Cardiac muscle cell (in vitro differentiated cells and primary cell): ENCODE results near the gene UBE2H. TPM values are rescaled to one million over a fixed set of nuclear protein-coding genes. Genes with fewer than 3 reads are reported as not detected.

Experiments
- DNase-seq, 2 donors: peaks; one replicate each; pipeline versions ENCODE4 v3.0.0 to v3.0.0-alpha.2; 2010 to 2017; ENCODE audit warnings: low read depth in 1 of 2, low spot score in 1 of 2
- H3K27ac ChIP-seq: fragments of 200-600 bp; sonication (generic); 2 replicates; pipeline ENCODE4 v1.5.1; 2016
- H3K27me3 ChIP-seq: fragments of 200-600 bp; sonication (generic); 2 replicates; pipeline ENCODE4 v1.6.0; 2016; ENCODE audit warnings: control low read depth
- H3K36me3 ChIP-seq: fragments of 200-600 bp; sonication (generic); 2 replicates; pipeline ENCODE4 v1.5.1; 2016; ENCODE audit warnings: control low read depth
- H3K4me1 ChIP-seq: fragments of 200-600 bp; sonication (generic); 2 replicates; pipeline ENCODE4 v1.8.1; 2017; ENCODE audit warnings: low read depth, mild to moderate bottlenecking, mixed run types
- H3K4me3 ChIP-seq: fragments of 200-600 bp; sonication (generic); 2 replicates; pipeline ENCODE4 v1.5.1; 2016; ENCODE audit warnings: mild to moderate bottlenecking
- H3K9me3 ChIP-seq: fragments of 200-600 bp; sonication (generic); 2 replicates; pipeline ENCODE4 v1.5.1; 2017; ENCODE audit warnings: low read depth, mild to moderate bottlenecking, control low read depth
- polyA plus RNA-seq: library from polyadenylated mRNA; unstranded; fragments of >200 nt; fragmentation: Nextera tagmentation; extraction: Ambion mirVana; gene quantifications from 2 replicates; pipeline ENCODE4 v1.2.1, GENCODE V29; 2016
- total RNA-seq: library from RNA; depleted of rRNA; stranded (reverse); fragments of >200 nt; gene quantifications from 2 replicates; pipeline ENCODE4 v1.2.3, GENCODE V29; 2016
- TF ChIP-seq, protein P1 (sequence below): IDR thresholded peaks from 2 replicates; pipeline ENCODE4 v1.5.1; 2012; ENCODE audit warnings: low read depth, mild to moderate bottlenecking, low read length

Gene UBE2H
- total and polyA plus RNA-seq, 2 experiments from 2014 or later, result 140 to 409 TPM

DNA sequence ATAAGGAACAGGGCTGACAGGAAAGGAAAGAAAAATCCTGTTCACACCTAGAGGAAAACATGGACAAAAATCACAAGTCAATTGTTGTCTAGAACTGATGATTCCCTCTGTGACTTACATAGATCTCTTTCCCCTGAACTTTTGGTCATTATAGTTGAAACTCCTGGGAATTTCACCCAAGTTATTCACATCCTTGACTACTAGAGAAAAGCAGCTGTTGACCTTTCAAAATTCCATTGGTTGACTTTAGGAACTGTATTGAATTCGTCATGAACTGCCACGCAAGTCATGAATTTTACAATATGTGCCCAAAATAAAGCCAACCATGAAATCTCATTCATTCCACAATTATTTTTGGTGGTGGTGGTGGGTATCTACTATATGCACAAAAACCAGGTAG, 104.3 kb downstream of the UBE2H start:
- Histone ChIP-seq H3K36me3 (no peaks in the 10 kb centered on the region), H3K4me1 (peaks cover 8% of the 10 kb centered on the region), H3K27ac (no peak overlapping the region), H3K4me3 (no peak overlapping the region), H3K27me3 (no peaks in the 10 kb centered on the region), H3K9me3 (no peaks in the 10 kb centered on the region)
- no peak for DNase-seq
- TF ChIP-seq, protein P1, sequence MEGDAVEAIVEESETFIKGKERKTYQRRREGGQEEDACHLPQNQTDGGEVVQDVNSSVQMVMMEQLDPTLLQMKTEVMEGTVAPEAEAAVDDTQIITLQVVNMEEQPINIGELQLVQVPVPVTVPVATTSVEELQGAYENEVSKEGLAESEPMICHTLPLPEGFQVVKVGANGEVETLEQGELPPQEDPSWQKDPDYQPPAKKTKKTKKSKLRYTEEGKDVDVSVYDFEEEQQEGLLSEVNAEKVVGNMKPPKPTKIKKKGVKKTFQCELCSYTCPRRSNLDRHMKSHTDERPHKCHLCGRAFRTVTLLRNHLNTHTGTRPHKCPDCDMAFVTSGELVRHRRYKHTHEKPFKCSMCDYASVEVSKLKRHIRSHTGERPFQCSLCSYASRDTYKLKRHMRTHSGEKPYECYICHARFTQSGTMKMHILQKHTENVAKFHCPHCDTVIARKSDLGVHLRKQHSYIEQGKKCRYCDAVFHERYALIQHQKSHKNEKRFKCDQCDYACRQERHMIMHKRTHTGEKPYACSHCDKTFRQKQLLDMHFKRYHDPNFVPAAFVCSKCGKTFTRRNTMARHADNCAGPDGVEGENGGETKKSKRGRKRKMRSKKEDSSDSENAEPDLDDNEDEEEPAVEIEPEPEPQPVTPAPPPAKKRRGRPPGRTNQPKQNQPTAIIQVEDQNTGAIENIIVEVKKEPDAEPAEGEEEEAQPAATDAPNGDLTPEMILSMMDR, result no peak

DNA sequence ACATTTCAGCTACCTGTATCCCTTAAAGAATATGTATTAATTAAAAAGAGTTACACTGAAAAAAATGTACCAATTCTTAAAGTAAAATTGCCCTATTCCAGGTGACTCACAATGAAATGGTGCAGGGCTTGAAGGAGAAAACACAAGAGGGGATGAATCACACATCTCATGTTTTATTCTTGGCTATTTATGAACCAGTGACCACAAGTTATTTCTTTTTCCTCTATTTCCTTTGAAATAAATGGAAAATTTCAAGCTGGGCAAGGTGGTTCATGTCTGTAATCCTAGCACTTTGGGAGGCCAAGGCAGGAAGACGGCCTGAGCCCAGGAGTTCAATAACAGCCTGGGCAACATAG, 106.8 kb downstream of the UBE2H start:
- Histone ChIP-seq H3K27me3 (no peaks in the 10 kb centered on the region), H3K4me1 (peaks cover 8% of the 10 kb centered on the region), H3K9me3 (no peaks in the 10 kb centered on the region), H3K27ac (peak overlapping the region; percentile 56), H3K4me3 (no peak overlapping the region), H3K36me3 (no peaks in the 10 kb centered on the region)
- DNase-seq, result peak in 1 of 2 donors; percentile 55
- TF ChIP-seq, protein P1, result no peak

DNA sequence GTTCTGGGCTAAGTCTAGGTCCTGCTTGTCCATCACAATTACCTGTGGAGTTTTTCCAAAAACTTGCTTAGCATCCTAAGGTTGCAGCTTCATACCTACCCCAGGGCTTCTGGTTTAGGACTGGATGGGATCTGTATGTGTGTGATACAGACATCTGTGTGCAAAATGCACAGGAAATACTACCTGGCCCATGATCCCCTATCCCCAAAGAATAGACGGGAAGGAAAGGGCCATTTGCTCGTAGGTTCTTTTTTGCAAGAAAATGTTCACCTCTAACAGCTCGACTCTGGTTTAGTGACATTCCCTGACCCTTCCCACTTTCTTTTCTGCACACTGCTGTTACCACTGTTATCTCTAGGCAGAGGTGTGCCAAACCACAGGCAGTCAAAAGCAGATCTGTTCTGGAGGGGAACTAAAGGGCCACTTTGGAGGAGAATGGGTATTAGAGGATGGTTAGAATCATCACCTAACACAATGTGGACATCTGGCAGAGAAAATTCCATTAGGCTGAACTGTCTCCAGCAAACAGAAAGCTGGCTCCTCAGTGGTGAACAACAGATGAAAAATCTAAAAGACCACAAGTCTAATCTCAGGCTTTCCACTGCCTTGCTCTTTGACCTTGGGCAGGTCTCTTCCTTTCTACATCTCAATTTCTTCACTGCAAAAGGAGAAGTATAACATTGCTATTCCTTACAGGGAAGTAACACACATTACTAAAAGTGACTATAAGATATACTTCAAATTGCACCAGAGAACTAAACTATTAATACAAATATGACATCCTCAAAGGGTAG, 107.4 kb downstream of the UBE2H start:
- DNase-seq, result peak in 1 of 2 donors; percentile 41
- no peaks in the 10 kb centered on the region for H3K9me3 ChIP-seq
- H3K36me3 ChIP-seq, result no peaks in the 10 kb centered on the region
- peak overlapping the region; percentile 56 for H3K27ac ChIP-seq
- H3K4me3 ChIP-seq, result no peak overlapping the region
- TF ChIP-seq, protein P1, result no peak
- peaks cover 8% of the 10 kb centered on the region for H3K4me1 ChIP-seq
- H3K27me3 ChIP-seq, result no peaks in the 10 kb centered on the region

DNA sequence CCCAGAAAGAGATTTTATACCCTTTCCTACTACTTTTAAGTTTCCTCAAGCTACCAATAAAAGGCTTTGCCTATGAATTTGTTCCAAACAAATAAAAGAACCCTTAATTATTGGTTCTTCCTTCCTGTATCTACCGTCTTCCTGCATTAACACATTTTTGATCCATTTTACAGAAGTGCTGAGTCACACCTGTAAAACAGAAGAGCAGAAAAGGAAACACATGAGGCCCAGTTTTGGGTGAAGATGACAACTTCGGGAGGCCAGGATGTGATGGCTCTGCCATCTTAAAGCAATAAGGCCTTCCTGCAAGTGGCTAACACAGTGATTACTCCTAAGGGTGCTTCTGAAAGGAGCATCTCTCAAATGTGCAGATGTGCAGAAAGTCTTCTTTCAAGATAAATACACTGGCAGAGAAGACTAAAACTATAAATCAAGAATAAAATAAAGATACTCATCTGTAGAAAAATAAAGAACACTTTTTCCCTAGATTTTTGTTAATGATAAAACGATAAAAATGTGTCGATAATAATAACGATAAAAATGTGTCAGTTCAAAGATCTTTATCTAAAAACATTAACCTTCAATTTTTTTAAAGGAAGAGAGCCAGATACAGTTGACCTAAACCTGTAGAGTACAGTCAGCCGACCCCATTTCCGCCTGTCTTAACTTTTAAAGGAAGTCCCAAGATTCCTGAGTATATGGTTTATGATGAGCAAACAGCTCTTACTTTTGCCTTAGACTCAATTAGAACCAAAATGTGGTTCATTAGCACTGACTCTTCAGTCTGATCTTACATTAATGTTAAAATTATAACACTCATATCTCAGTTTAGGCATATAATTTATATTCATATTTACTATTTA, 108.6 kb downstream of the UBE2H start:
- H3K4me3 ChIP-seq, result no peak overlapping the region
- no peaks in the 10 kb centered on the region for H3K27me3 ChIP-seq
- TF ChIP-seq, protein P1, result no peak
- H3K36me3 ChIP-seq, result no peaks in the 10 kb centered on the region
- no peak for DNase-seq
- H3K4me1 ChIP-seq, result peaks cover 8% of the 10 kb centered on the region
- no peak overlapping the region for H3K27ac ChIP-seq
- H3K9me3 ChIP-seq, result no peaks in the 10 kb centered on the region

DNA sequence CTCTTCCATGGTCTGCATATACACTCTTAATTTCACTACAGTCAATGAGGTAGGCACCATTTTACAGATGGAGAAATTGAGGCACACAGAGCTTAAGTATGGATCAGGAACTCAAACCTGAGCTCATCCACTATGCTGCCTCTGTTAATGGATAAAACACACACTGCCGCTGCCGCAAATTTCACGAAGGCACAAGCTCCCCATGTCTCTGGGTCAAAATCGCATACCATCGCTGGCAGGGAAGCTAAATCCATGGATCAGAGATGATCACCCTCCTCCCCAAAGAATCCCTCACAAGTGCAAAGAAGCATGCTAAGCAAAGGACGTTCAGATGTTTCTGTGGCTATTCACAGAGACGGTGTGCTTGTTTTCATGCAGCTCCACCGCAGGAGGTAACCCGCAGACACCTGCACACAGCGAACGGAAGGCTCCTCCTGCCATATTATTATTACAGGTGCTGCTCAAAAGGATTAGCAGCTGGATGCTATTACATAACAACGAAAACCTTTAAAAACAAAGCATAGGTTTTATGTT, 109.3 kb downstream of the UBE2H start:
- Histone ChIP-seq H3K9me3 (no peaks in the 10 kb centered on the region), H3K4me1 (peaks cover 8% of the 10 kb centered on the region), H3K27ac (peak overlapping the region; percentile 56), H3K4me3 (no peak overlapping the region), H3K36me3 (peaks cover 4% of the 10 kb centered on the region), H3K27me3 (no peaks in the 10 kb centered on the region)
- TF ChIP-seq, protein P1, result no peak
- DNase-seq, result no peak
